DMS153 treated with DMSO at 0.1 percent for 48 hours (cell line): Measurements from ENCODE around the gene TCF19.

Source experiments
- DNase-seq: peaks from one replicate; lab custom pipeline; 2025; ENCODE audit not compliant: unreplicated experiment; lab: John Stamatoyannopoulos, UW

TCF19 gene

DNA sequence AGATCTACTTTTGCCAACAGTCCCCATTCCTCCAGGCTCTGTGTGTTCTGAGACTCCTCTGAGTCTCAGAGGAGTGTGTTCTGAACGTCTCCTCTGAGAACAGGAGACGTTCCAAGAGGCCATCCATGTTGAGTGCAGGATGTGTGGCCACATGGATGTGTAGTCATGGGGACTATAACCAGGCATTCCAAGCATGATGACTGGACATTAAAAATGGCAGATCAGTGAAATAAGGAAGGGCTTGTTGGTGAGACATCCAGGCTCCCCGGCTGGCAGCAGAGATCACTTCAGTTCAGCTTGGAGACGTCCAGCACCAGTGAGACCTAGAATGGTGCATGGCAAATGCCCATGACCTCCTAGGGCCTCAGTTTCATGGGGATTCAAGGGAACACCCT lies 46.4 kb downstream of the TCF19 start:
- no peak for DNase-seq

- no peak for DNase-seq
Measured at GRCh38 chr6:31205638-31206037, 47.2 kb downstream of the TCF19 start.

DNA sequence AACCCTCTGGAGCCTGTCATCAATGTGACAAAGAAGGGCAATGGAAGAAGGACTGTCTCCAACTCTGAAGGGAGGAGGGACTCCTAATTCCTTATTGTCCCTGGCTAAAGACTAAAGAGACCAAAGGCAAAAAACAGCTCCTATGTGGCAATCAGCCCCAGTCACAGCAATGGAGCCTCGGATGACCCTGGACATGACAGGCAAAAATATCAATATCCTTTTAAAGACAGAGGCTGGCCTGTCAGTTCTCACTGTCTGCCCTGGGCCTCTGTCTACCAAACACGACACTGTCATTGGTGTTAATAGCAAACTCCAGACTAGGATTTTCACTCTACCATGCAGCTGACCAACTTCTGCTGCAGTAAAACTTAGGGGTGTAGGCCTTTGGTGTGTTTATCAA lies 50.1 kb downstream of the TCF19 start:
- no peak for DNase-seq

DNA sequence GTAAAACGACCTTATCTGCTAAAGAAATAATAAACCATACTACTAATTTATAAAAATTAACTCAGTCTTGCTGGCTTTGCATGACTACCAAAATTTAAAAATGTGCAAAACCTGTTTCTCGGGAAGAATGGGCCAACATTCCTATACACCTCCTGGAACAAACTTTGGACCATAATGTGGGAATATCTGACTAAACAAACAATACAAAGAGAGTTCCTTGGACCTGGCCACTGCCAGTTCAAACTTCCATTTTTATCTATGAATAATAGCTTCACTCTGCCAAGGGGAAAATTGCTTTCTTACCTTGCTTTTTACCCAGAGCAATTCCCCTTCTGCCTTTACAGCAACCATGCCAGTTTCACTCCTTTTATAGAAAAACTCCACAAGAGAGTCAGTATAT lies 50.7 kb downstream of the TCF19 start:
- no peak for DNase-seq

- DNase-seq: no peak
Measured at GRCh38 chr6:31210123-31210522, 51.7 kb downstream of the TCF19 start.

GRCh38 chr6:31210741-31211532 lies 52.5 kb downstream of the TCF19 start:
- DNase-seq: no peak
